ENCODE data around the gene RRBP1. TPM values are rescaled to one million over a fixed set of nuclear protein-coding genes. Genes with fewer than 3 reads are reported as not detected.

Gene RRBP1
- total RNA-seq, 6 donors from 2014 or later: 143 to 256 (median 172) TPM

- TF ChIP-seq EP300 (IDR thresholded peaks at IDR 0.05): peak in 2 of 4 donors; percentile 1 to 7
- TF ChIP-seq POLR2A (IDR thresholded peaks at IDR 0.05): peak in 1 of 4 donors; percentile 12
- no peak for TF ChIP-seq CTCF (IDR thresholded peaks at IDR 0.05)
- peak; percentile 48 to 76 for TF ChIP-seq POLR2AphosphoS5 (IDR thresholded peaks at IDR 0.05)
- Histone ChIP-seq H3K36me3 (peaks cover 0 to 32% (median 2%) of the 10 kb centered on the region in 4 donors), H3K9me3 (no peaks in the 10 kb centered on the region), H3K27me3 (no peaks in the 10 kb centered on the region), H3K4me1 (peaks cover 35 to 59% (median 43%) of the 10 kb centered on the region in 4 donors), H3K27ac (peak overlapping the region; percentile 95 to 99 (median 96)), H3K4me3 (peak overlapping the region; percentile 60 to 98 (median 80))
- ATAC-seq (ENCODE audit: low FRiP score in 2 of 2) (peak; percentile 8 to 11), DNase-seq (peak; percentile 82 to 87)
- WGBS, 2 donors: 18 to 21% methylated on average over 22 to 27 of the region's 27 CpGs
Measured at GRCh38 chr20:17679941-17680835, 1.9 kb downstream of the RRBP1 start.

- H3K27me3 ChIP-seq: no peaks in the 10 kb centered on the region
- H3K9me3 ChIP-seq: no peaks in the 10 kb centered on the region
- ATAC-seq (ENCODE audit: low FRiP score in 2 of 2): no peak
- 83 to 84% methylated on average over 3 of the region's 3 CpGs for WGBS, 2 donors
- peaks cover 44 to 66% (median 49%) of the 10 kb centered on the region in 4 donors for H3K4me1 ChIP-seq
- DNase-seq: no peak
- TF ChIP-seq EP300 (IDR thresholded peaks at IDR 0.05) (no peak), CTCF (IDR thresholded peaks at IDR 0.05) (no peak), POLR2AphosphoS5 (IDR thresholded peaks at IDR 0.05) (no peak), POLR2A (IDR thresholded peaks at IDR 0.05) (no peak)
- no peak overlapping the region for H3K4me3 ChIP-seq
- H3K27ac ChIP-seq: peak overlapping the region in 2 of 4 donors; percentile 97 to 99
- peaks cover 0 to 35% (median 2%) of the 10 kb centered on the region in 4 donors for H3K36me3 ChIP-seq
Measured at GRCh38 chr20:17678886-17679285, 3.2 kb downstream of the RRBP1 start.

GRCh38 chr20:17678295-17678694 is 3.7 kb downstream of the RRBP1 start:
- Histone ChIP-seq H3K27ac (peak overlapping the region in 1 of 4 donors; percentile 0), H3K9me3 (no peaks in the 10 kb centered on the region), H3K4me3 (no peak overlapping the region), H3K27me3 (no peaks in the 10 kb centered on the region), H3K36me3 (peaks cover 0 to 35% (median 2%) of the 10 kb centered on the region in 4 donors), H3K4me1 (peaks cover 46 to 63% (median 47%) of the 10 kb centered on the region in 4 donors)
- DNase-seq: no peak
- no peak for ATAC-seq (ENCODE audit: low FRiP score in 2 of 2)
- TF ChIP-seq EP300 (IDR thresholded peaks at IDR 0.05): no peak
- no peak for TF ChIP-seq POLR2AphosphoS5 (IDR thresholded peaks at IDR 0.05)
- TF ChIP-seq POLR2A (IDR thresholded peaks at IDR 0.05): no peak
- no peak for TF ChIP-seq CTCF (IDR thresholded peaks at IDR 0.05)
- WGBS, 2 donors: 79 to 84% methylated on average over 2 of the region's 2 CpGs

GRCh38 chr20:17676942-17677341 is 5.1 kb downstream of the RRBP1 start:
- no peaks in the 10 kb centered on the region for H3K9me3 ChIP-seq
- H3K27ac ChIP-seq: peak overlapping the region in 1 of 4 donors; percentile 31
- 95 to 100% methylated on average over 2 of the region's 2 CpGs for WGBS, 2 donors
- no peak overlapping the region for H3K4me3 ChIP-seq
- DNase-seq (no peak), ATAC-seq (ENCODE audit: low FRiP score in 2 of 2) (no peak)
- H3K27me3 ChIP-seq: no peaks in the 10 kb centered on the region
- peaks cover 0 to 38% (median 2%) of the 10 kb centered on the region in 4 donors for H3K36me3 ChIP-seq
- peaks cover 39 to 67% (median 47%) of the 10 kb centered on the region in 4 donors for H3K4me1 ChIP-seq
- TF ChIP-seq POLR2AphosphoS5 (IDR thresholded peaks at IDR 0.05) (no peak), EP300 (IDR thresholded peaks at IDR 0.05) (no peak), CTCF (IDR thresholded peaks at IDR 0.05) (no peak), POLR2A (IDR thresholded peaks at IDR 0.05) (no peak)
